ENCODE data around the gene TMEM25. TPM values are rescaled to one million over a fixed set of nuclear protein-coding genes. Genes with fewer than 3 reads are reported as not detected.

Gene TMEM25
- total and polyA plus RNA-seq, 2 of the 13 experiments (the other 11 are each of a cell fraction or from before 2014, with no cell fraction given) = 7.5 to 17.2 TPM

GRCh38 chr11:118530683-118531596 is at the start of gene TMEM25 (continued):
- no peak; the same call in 1 of the 2 replicates for TF ChIP-seq ZNF691 (CRISPR knock-in tag; IDR thresholded peaks at IDR 0.05; ENCODE audit: borderline replicate concordance, low read depth)
- TF ChIP-seq FUBP1 (CRISPR knock-in tag; IDR thresholded peaks at IDR 0.05; ENCODE audit: borderline replicate concordance) = no peak
- TF ChIP-seq ZNF44 (CRISPR knock-in tag; IDR thresholded peaks at IDR 0.05) = no peak
- TF ChIP-seq GRHL1 (CRISPR knock-in tag; conservative IDR thresholded peaks at IDR 0.05) = no peak
- no peak for TF ChIP-seq ZNF652 (CRISPR knock-in tag; IDR thresholded peaks at IDR 0.05; ENCODE audit: borderline replicate concordance, low read depth)
- no peak for TF ChIP-seq RAD21 (CRISPR knock-in tag; IDR thresholded peaks at IDR 0.05)
- no peak for TF ChIP-seq E2F2 (CRISPR knock-in tag; IDR thresholded peaks at IDR 0.05; ENCODE audit: borderline replicate concordance)
- peak; percentile 92 for TF ChIP-seq SRF (IDR thresholded peaks at IDR 0.05; ENCODE audit: low read depth, low read length)
- peak; percentile 74; the same call in 1 of the 2 replicates for TF ChIP-seq ZSCAN12 (CRISPR knock-in tag; IDR thresholded peaks at IDR 0.05)
- no peak for TF ChIP-seq BHLHE40 (IDR thresholded peaks at IDR 0.05; ENCODE audit: low read length)
- TF ChIP-seq NR2F2 (IDR thresholded peaks at IDR 0.05; ENCODE audit: borderline replicate concordance, low read depth) = no peak
- peak in 1 of 2 experiments; percentile 56; a peak in 1 of 4 replicates for TF ChIP-seq ATF4 (CRISPR knock-in tag; IDR thresholded peaks at IDR 0.05)
- no peak for TF ChIP-seq ZNF550 (CRISPR knock-in tag; IDR thresholded peaks at IDR 0.05; ENCODE audit: borderline replicate concordance)
- no peak for TF ChIP-seq DNMT3B (CRISPR knock-in tag; conservative IDR thresholded peaks at IDR 0.05)
- TF ChIP-seq ZFP1 (CRISPR knock-in tag; IDR thresholded peaks at IDR 0.05) = no peak
- TF ChIP-seq ZMAT5 (CRISPR knock-in tag; IDR thresholded peaks at IDR 0.05; ENCODE audit: borderline replicate concordance, low read depth) = no peak
- TF ChIP-seq ZNF543 (CRISPR knock-in tag; IDR thresholded peaks at IDR 0.05) = peak; percentile 78; the same call in 1 of the 2 replicates
- no peak for TF ChIP-seq SIX4 (CRISPR knock-in tag; IDR thresholded peaks at IDR 0.05)
- TF ChIP-seq PHF20 (CRISPR knock-in tag; IDR thresholded peaks at IDR 0.05) = peak; percentile 48; the same call in 1 of the 2 replicates
- TF ChIP-seq NR2F6 (IDR thresholded peaks at IDR 0.05) = no peak
- TF ChIP-seq NR2F6 (CRISPR knock-in tag; IDR thresholded peaks at IDR 0.05) = no peak
- TF ChIP-seq DPF2 (CRISPR knock-in tag; IDR thresholded peaks at IDR 0.05; ENCODE audit: borderline replicate concordance, low read depth) = no peak

All from HepG2 (cell line).